Measurements from ENCODE around the gene CEP112.

Gene CEP112

DNA sequence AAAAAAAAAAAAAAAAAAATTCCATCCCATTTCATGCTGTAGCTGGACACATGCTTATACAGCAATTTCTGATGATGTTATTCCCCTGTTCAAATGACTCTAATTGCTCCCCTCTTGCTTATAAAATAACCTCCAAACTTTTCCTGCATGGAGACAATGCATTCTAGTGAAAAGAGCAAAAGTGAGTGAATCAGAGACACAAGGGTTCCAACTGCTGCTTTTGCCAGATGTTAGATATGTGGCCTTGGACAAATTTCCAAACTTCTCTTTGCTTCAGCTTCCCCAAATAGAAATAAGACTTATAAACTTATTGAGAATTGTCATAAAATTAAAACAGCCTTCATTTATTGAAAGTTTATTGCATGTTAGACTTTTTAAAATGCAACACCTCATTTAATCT, 565.5 kb downstream of the CEP112 start:
- no peak for DNase-seq

DNA sequence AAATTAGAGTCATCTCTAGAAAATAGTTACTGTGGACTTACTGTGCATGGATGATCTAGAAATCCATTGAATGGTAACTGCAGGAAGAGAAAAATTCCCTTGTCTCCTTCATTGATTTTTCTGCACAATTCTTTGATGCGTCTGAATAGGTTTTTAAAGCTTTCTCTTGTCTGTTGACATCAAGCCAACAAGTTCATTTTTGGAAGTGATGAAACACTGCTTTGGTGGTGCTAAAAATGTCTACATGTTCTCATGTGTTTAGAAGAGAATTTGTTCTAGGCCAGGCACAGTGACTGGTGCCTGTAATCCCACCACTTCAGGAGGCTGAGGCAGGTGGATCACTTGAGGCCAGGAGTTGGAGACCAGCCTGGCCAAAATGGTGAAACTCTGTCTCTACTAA, 573.4 kb downstream of the CEP112 start:
- DNase-seq, result no peak

DNA sequence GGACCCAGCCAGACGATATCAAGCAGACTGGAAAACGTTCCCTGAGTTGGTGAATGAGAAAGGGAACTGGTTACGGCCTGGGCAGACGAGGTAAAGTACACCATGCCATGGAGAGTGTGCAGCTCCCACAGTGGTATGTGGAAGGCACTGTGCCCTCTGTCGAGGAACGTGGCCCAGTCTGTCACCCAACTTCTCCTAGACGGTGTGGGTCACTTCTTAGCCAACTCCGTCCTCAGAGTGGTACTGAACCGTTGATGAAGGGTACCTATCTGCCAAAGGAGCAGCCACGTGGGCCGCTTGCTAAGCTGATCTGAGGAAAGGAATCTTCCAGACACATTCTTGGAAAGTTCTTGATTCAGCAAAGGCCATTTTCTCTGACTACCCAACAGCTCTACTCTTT, 574.4 kb downstream of the CEP112 start:
- DNase-seq, result no peak

DNA sequence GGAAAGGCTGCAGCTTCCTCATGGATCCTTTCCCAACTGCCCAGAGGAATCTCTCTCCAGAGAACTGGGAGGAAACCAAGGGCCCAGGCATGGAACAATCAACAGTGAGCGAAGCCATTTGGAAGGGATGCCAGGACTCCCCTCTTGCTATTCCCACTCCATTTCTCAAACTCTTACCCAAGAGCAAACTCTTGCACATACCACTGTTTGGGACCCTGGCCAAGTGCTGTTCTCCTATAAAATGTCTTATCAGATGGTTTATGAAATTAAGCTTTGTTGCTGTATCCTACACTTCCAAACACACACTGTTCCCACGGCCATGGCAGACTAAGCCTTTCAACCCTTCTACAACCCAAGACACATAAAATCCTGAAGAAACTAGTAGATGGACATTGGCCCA, 582.2 kb downstream of the CEP112 start:
- DNase-seq, result no peak

DNA sequence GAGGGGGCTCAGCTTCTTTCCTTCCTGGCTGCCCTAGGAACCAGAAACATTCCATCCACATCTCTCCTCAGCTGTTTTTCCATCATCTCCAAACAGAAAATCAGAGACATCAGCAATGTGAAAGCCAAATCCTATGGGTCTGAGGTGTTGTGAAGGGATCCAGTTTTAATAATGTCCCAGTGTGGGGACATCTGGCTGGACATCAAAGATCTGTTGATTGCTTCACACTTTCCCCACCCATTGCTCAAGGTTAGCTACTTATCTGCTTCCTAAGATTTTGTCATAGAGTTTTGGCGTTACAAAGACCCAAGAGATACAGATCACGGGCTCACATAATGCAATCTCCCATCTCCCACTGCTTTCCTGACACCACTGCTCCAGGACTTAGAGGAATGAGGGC, 582.6 kb downstream of the CEP112 start:
- no peak for DNase-seq

DNA sequence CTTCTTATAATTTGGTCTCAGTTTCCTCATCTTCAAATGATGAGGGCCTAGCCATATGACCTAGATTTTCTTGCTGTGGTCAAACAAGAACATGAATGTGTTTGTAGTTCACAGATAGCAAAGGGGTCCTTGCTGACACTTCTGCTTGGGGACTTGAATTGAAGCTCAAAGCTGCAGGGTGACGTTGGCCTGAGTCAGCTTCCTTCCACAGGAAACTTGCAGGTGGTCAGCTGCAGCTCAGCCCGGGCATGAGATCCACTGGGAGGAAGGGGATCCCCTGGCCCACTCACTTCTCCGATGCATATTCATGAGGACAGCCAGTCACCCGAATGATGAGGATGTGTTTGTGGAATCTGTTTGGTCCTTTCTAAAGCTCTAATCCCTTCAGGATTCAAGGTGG, 587.9 kb downstream of the CEP112 start:
- no peak for DNase-seq

DNA sequence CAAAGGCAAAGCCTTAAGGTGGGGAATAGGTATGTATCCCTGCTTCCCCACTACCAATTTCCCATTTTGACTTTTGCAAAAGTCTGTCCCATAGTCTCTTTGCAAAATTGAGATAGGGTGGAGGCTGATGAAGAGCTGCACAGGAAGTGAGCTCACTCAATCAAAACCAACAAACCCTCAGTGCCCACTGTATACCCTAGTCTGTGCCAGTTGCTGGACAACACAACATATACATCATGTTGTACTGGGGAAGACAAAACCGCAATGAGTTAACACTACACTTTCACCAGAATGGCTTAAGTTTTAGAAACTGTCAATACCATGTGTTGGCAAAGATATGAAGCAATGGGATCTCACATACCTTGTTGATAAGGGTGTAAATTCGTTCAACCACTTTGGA, 590.1 kb downstream of the CEP112 start:
- no peak for DNase-seq

DNA sequence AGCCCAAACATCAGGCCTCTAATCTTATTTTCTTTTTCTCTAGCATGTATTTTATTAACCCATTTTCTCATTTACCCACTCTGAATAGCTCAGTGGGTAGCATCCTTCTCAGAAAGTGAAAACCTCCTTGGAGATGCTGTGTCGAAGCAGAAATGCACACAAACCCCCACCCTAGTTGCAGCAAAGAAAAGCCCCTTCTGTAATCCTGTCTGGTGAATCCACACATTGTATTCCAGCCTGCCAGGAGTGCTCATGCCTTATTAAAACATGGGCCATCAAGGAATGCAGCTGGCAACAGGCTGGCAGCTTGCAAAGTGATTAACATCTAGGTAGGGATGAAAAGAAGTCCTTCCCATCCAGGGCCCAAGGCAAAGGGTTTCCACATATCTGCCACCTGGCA, 590.8 kb downstream of the CEP112 start:
- DNase-seq, result no peak

DNA sequence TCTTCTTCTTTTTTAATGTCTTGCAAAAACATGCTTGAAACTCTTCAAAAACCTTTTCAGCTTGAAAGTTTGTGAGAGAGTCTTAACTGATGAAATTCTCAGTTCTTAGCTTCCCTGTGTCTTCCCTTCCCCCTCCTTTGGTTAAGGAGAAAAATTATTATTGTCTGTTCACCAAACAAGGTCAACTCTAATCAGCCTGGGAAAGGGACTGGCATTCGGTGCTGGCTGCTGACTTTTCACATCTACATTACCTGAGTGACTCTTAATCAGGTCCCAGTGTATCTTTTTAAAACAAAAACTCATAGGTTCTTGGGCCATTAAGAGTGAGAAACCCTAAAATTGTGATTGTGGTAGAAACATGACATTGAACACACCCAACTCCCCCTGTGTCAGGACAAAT, 591.4 kb downstream of the CEP112 start:
- no peak for DNase-seq

DNA sequence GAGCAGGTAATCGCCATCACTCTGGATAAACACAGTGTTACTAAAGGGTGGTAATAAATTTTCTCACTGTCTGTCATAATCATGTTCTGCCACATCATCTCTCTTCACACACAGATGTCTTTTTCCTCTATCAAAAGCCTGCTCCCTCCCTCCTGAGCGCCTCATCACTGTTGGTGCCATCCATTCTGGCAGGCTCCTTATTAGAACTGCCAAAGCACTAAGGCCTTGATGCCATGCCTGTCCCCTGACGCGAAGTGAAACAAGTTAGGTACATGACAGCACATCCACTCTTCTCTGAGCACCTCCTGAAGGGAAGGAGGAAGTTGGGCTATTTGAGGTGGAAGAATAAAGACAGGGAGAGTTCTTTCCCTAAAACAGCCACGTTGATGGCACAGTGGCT, 592.3 kb downstream of the CEP112 start:
- no peak for DNase-seq

DNA sequence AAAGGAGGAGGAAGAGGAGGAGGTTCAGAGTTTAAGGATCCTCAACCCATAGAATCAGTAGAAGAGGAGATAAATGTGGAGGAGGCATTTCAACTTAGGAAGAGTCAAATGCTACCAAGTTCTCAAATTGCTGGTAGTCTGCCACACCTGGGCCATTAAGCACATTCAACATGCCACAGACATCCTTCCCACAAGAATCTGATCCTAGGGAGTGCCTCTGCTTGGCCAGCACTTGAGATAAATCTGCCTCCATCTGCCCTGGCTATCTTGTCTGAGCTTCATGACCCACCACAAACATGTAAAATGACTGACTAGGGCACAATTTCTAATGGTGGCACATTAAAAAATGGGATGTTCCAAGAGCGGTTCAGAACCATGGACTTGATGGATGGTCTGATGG, 593.2 kb downstream of the CEP112 start:
- no peak for DNase-seq

DNA sequence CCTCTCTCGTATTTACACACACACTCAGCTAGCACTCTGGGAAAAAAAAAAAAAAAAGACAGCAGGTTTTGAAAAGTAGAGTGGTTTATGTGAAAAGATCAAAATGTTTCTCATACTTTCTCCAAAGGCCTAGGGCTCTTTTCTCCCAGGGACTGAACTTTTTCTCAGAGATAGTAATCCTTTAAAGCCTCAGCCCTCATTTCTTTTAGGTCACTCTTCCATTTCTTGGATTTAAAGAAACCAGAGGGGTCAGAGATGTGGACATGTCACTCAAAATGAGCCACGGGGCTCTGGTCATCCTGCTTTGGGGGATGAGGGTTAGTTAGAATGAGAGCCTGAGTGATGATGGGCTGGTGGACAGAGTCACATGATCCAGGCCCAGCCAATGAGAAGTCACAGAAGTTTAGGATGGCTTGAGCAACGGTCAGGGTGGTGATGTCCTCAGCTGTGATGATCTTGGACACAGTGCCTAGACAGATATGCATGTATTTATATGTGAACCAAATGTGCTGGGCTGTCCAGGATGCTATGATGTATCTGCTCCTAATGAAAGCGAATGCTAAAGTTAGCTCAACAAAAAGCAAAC, 596.8 kb downstream of the CEP112 start:
- DNase-seq, result no peak

DNA sequence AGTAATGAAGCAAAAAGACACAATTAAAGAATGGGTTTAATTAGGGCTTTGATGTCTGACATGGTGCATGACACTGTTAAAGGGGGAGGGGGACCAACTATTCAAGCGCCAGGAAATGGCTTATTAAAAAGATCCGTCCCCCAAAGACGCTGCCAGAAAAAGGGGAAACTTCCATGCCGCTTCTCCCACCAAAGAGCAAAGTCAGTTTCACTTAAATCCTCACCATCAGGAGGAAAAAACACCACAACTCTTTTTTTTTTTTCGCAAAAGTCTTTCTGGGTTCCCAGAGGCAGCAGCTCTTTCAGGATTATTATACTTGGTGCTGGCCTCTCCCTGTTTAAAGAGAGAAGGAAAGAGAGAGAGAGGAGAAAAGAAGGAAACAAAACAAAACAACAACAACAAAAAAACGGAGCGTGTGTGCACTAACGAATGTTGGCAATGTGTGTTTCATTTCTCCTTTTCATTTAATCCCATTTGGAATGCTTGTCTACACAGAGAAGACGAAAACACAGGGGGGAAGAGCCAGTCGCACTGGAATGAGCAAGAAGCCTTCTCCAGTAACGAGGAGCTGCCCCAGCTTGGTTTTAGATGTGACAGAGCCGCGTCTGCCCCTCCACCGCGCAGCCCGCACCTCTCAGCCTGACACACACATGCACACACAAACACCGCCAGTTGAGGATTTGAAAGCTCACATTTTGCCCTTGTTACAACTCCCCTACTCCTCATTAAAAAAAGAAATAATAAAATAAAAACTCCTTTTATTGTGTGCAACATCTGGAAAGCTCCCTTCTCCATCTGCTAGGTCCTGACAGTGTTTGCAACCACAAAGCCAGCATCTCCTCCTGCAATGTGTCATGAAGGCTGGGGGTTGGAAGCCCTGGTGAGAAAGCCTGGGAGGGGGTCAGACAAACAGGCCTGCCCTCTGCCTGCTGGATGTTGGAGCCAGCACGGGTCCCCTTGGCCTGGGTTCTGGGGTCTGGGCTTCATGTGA, 597.8 kb downstream of the CEP112 start:
- DNase-seq, result peak; percentile 38

DNA sequence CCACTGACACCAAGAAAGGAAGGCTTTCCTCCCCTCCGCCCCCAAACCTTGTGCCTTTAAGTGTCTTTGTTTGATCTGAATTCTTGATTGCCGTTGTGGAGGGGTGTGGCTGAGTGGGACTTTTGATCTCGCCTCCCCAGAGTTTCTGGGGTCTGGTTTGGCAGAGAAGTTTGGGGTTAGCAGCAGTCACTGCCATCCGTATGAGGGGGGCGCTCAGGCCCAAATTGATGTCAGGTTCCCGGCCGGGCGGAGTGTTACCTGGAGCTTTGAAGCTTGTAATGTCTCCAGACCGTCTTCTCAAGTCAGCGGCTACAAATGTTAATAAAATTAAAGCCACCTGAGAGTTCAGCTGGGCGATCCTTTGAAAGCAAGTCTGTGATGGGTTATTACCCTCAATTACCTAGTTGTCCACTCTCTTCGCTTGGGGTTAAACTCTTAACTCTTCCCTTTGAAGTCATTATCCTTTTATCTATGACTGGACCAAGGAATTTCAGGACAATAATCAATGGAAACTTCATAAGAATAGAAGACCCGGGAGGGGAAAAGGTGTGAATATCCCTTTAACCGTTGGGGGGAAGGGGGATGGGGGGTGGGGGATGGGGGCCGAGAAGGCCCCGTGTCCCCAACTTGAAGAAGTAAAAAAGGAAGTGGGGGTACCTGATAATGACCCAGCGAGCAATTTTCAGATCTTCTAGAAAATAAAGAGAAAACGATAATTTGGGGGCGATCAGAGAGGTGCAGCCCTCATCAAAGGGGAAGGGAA, 598.7 kb downstream of the CEP112 start:
- DNase-seq, result no peak

DNA sequence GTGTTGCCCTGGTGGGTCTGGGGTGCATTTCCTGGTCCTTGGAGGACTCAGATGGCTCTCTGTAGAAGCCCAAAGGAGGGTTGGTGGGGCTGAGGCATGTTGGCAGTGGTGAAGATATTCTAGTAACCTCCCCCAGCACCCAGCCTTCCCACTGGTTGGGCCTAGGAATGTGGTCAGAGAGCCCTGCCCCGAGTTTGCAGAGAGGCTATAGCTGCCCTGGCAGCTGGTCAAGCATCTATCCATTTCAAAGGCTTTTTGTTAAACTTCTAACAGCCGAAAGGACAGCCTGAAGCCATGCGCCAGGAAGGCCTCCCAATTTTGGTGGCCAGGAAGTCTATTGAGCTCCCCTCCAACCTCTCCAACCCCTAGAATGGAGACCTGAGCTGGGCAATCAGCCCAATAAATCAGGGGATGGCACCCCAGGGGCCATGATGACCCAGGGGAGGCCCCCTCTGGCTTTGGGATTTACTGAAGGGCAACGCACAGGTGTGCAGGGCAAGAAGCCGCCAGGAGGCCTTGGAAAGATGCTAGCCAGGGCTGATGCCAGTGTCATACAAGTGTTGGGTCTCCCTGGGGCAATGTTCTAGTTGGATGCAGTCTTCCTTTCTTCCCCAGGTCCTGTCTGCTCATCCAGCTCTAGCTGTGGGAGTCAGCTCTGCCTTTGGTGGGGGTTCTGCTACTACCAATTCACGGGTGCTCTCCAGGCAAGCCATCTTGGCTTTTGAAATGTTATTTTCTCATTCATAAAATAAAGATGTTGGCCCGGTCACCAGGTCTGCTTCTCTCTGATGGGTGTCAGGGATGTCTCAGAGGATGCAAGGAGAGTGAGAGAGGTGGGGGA, 599.6 kb downstream of the CEP112 start:
- no peak for DNase-seq

DNA sequence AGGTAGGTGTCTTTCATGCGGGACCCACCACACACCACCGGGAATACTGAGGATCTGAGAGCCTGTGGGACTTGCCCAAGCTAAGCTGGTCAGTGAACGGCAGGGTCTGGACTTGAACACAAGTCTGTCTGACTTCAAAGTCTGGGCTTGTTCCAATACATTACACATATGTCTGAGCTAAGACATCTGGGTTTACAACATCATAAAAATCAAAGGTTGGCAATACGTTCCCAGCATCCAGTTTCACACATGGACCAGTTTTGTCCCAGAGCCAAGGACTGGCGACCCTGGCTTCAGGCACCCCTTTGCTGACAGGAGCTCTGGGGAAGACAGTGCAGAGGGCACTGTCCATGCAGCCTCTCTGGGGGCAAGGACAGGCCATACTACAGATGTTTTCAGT, 602.6 kb downstream of the CEP112 start:
- DNase-seq, result no peak

DNA sequence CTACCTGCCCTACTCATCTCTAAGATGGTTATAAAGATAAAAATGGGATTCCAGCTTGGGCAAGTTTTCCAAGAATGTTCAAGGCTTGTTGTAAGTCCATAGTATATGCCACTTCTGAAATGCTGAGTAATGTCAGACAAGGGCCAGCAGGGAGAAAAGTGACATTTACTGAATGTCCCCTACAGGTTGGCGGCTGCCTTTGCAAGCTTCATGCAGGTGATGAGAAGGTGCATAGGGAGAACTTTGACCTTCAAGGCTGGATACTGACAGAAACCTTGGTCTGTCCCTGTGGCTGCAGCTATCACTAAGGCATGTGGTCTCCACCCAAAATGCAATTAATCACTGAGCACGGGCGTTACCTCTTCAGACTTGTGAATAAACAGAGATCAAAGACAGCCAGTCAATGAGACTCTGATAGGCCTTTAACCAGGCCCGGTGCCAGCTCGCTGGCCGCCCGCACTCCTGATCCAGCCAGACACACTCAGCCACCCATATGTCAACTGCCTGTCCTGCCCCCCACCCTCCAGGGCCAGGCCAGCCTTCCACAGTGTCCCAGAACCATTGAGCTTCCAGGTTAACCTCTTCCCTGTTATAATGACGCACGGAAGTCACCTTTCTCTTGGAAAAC, 603.6 kb downstream of the CEP112 start:
- DNase-seq, result no peak

DNA sequence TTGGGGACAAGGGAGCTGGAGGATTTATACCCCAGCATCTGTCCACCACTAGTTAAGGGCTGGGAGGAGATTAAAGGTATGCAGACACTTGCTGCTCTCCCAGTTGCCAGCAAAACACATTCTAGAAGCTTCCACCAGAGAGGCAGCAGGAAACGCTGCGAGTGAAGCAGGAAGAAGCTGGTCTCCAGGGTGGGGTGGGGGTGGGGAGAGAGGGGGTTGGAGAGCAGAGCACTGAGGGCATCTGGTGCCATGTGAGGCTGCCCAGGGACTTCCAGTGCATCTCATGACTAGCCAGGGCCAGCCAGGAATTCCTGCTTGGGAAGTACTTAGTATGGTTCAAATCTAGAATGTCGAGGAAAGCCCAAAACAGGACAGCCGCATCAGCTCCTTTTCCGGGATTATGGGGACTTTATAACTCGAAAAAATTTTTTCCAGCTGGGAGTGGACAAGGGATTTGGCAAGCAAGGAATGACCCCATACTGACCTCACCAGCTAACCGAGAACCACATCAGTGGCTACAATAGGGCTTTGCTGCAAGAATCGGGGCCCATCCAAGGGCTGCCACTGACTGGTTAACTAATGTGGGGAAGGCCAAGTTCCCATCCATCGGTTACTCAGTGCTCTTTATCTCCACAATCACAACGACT, 604.3 kb downstream of the CEP112 start:
- DNase-seq, result no peak

DNA sequence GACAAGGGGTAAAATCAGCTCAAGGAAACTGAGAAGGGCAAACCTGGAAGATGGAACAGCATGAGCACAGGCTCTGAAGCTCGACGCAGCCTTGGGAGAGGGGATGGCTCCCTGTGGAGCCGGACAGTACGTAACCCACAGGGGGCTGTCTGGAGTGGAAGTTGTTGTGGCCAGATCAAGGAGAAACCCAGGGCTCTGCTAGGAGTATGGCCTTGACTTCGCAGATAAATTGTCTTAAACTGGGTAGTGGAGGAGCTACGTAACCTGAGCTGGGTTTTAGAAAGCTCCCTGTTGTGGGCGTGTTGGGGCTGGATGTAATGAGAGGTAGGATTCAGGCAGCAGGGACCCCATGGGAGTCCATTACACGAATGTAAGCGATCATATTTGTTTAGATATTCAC, 605.0 kb downstream of the CEP112 start:
- no peak for DNase-seq
